Loucy (cell line): ENCODE measurements around the gene SPN.

ENCODE experiments used
- H2AFZ ChIP-seq: fragments of 200-600 bp; sonication (generic); 2 replicates; pipeline ENCODE4 v1.6.0; 2016; ENCODE audit warnings: antibody characterized with exemption, mild to moderate bottlenecking, low read length, moderate library complexity
- H3F3A ChIP-seq: fragments of 200-600 bp; 2 replicates; pipeline ENCODE4 v1.6.0; 2016; ENCODE audit warnings: antibody characterized with exemption, low read depth, mild to moderate bottlenecking
- H3K27me3 ChIP-seq: fragments of 200-600 bp; sonication (generic); 2 replicates; pipeline ENCODE4 v1.6.1; 2014; ENCODE audit warnings: low read length, mild to moderate bottlenecking; ENCODE audit not compliant: insufficient read depth, poor library complexity, severe bottlenecking
- H3K36me3 ChIP-seq: fragments of 200-600 bp; sonication (generic); 2 replicates; pipeline ENCODE4 v1.6.1; 2016; ENCODE audit warnings: low read length; ENCODE audit not compliant: insufficient read depth
- H3K4me1 ChIP-seq: fragments of 200-600 bp; sonication (generic); 2 replicates; pipeline ENCODE4 v1.5.1; 2014; ENCODE audit warnings: low read length, mild to moderate bottlenecking; ENCODE audit not compliant: insufficient read depth, poor library complexity, severe bottlenecking
- H3K4me2 ChIP-seq: fragments of 200-600 bp; sonication (generic); 2 replicates; pipeline ENCODE4 v1.6.0; 2014; ENCODE audit warnings: antibody characterized with exemption, low read length, low read depth, mild to moderate bottlenecking; ENCODE audit not compliant: poor library complexity, severe bottlenecking
- H3K4me3 ChIP-seq: fragments of 200-600 bp; sonication (generic); 2 replicates; pipeline ENCODE4 v1.5.1; 2014; ENCODE audit warnings: low read length, mild to moderate bottlenecking, mixed read lengths; ENCODE audit not compliant: poor library complexity, severe bottlenecking
- H3K79me2 ChIP-seq: fragments of 200-600 bp; sonication (generic); 2 replicates; pipeline ENCODE4 v1.6.1; 2014; ENCODE audit warnings: low read length; ENCODE audit not compliant: insufficient read depth
- H3K9ac ChIP-seq: fragments of 200-600 bp; sonication (generic); 2 replicates; pipeline ENCODE4 v1.6.0; 2014; ENCODE audit warnings: mild to moderate bottlenecking, low read depth, low read length, moderate library complexity; ENCODE audit not compliant: poor library complexity, severe bottlenecking
- H3K9me2 ChIP-seq: fragments of 200-600 bp; sonication (generic); replicated peaks from 2 replicates; pipeline ENCODE4 v1.6.1; 2016; ENCODE audit warnings: low read depth, low read length, mixed read lengths
- H3K9me3 ChIP-seq: fragments of 200-600 bp; sonication (generic); 2 replicates; pipeline ENCODE4 v1.6.1; 2014; ENCODE audit warnings: mild to moderate bottlenecking, antibody characterized with exemption, low read length, low read depth; ENCODE audit not compliant: insufficient read depth
- H4K20me1 ChIP-seq: fragments of 200-600 bp; sonication (generic); 2 replicates; pipeline ENCODE4 v1.6.0; 2014; ENCODE audit warnings: antibody characterized with exemption, low read length, mild to moderate bottlenecking; ENCODE audit not compliant: insufficient read depth, poor library complexity, severe bottlenecking
- CTCF ChIP-seq: fragments of 200-600 bp; sonication (generic); conservative IDR thresholded peaks from 2 replicates; pipeline ENCODE4 v1.5.1; 2014; ENCODE audit warnings: mild to moderate bottlenecking, antibody characterized with exemption, low read length
- EZH2phosphoT487 ChIP-seq: fragments of 200-600 bp; IDR thresholded peaks from 2 replicates; pipeline ENCODE4 v1.6.1; 2018; ENCODE audit warnings: antibody characterized with exemption, mild to moderate bottlenecking, moderate library complexity, borderline replicate concordance

Gene SPN

GRCh38 chr16:29646947-29647346 lies 16.1 kb upstream of the SPN start:
- no peak overlapping the region for H3K4me2 ChIP-seq
- no peaks in the 10 kb centered on the region for H3F3A ChIP-seq
- H4K20me1 ChIP-seq: no peaks in the 10 kb centered on the region
- H3K36me3 ChIP-seq: no peaks in the 10 kb centered on the region
- no peaks in the 10 kb centered on the region for H3K9me2 ChIP-seq
- H3K9ac ChIP-seq: no peak overlapping the region
- no peak overlapping the region for H2AFZ ChIP-seq
- no peaks in the 10 kb centered on the region for H3K79me2 ChIP-seq
- no peaks in the 10 kb centered on the region for H3K27me3 ChIP-seq
- H3K4me1 ChIP-seq: peaks cover 27% of the 10 kb centered on the region
- TF ChIP-seq CTCF: no peak
- no peak for TF ChIP-seq EZH2phosphoT487
- H3K9me3 ChIP-seq: no peaks in the 10 kb centered on the region
- no peak overlapping the region for H3K4me3 ChIP-seq

GRCh38 chr16:29649588-29650494 lies 13.2 kb upstream of the SPN start:
- TF ChIP-seq CTCF: no peak
- TF ChIP-seq EZH2phosphoT487: no peak
- peak overlapping the region; percentile 36 for H3K4me2 ChIP-seq

GRCh38 chr16:29650771-29651170 lies 12.3 kb upstream of the SPN start:
- no peaks in the 10 kb centered on the region for H3K36me3 ChIP-seq
- peaks cover 23% of the 10 kb centered on the region for H3K4me1 ChIP-seq
- no peak overlapping the region for H3K9ac ChIP-seq
- H3F3A ChIP-seq: no peaks in the 10 kb centered on the region
- H3K4me3 ChIP-seq: no peak overlapping the region
- no peaks in the 10 kb centered on the region for H4K20me1 ChIP-seq
- no peak for TF ChIP-seq EZH2phosphoT487
- no peak for TF ChIP-seq CTCF
- no peaks in the 10 kb centered on the region for H3K27me3 ChIP-seq
- H3K4me2 ChIP-seq: no peak overlapping the region
- H3K9me2 ChIP-seq: no peaks in the 10 kb centered on the region
- no peak overlapping the region for H2AFZ ChIP-seq
- no peaks in the 10 kb centered on the region for H3K79me2 ChIP-seq
- no peaks in the 10 kb centered on the region for H3K9me3 ChIP-seq

More at GRCh38 chr16:29649588-29650494, 13.2 kb upstream of the SPN start:
- H3K4me3 ChIP-seq: no peak overlapping the region
- H3K9ac ChIP-seq: peak overlapping the region; percentile 38
- no peaks in the 10 kb centered on the region for H3K9me3 ChIP-seq
- H3F3A ChIP-seq: no peaks in the 10 kb centered on the region
- H3K27me3 ChIP-seq: no peaks in the 10 kb centered on the region
- no peaks in the 10 kb centered on the region for H3K36me3 ChIP-seq
- H3K79me2 ChIP-seq: no peaks in the 10 kb centered on the region
- peak overlapping the region; percentile 74 for H2AFZ ChIP-seq
- H4K20me1 ChIP-seq: no peaks in the 10 kb centered on the region
- H3K4me1 ChIP-seq: peaks cover 28% of the 10 kb centered on the region
- H3K9me2 ChIP-seq: no peaks in the 10 kb centered on the region
